Fibroblast of skin of scalp (primary cell): Measurements from ENCODE around the gene CMIP.

Experiments used
- DNase-seq: peaks from one replicate; pipeline ENCODE4 v3.0.0-alpha.2; 2013

The CMIP gene

DNA sequence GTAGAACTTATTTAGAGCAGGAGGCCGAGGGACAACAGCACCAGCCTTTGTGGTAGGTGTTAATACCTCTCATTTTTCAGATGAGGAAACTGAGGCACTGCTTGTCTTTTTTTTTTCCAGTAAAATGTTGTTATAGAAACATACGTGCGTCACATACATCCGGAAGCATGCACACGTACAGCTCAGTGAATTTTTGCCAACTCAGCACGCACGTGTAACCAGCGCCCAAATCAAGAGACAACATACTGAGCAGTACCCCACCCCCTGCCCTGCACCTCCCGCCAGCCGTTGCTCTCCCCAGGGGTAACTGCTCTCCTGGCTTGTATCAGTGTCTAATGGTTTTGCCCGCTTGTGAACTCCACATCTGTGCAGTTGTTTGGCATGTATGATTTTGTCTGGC, 92.0 kb downstream of the CMIP start:
- DNase-seq: no peak

DNA sequence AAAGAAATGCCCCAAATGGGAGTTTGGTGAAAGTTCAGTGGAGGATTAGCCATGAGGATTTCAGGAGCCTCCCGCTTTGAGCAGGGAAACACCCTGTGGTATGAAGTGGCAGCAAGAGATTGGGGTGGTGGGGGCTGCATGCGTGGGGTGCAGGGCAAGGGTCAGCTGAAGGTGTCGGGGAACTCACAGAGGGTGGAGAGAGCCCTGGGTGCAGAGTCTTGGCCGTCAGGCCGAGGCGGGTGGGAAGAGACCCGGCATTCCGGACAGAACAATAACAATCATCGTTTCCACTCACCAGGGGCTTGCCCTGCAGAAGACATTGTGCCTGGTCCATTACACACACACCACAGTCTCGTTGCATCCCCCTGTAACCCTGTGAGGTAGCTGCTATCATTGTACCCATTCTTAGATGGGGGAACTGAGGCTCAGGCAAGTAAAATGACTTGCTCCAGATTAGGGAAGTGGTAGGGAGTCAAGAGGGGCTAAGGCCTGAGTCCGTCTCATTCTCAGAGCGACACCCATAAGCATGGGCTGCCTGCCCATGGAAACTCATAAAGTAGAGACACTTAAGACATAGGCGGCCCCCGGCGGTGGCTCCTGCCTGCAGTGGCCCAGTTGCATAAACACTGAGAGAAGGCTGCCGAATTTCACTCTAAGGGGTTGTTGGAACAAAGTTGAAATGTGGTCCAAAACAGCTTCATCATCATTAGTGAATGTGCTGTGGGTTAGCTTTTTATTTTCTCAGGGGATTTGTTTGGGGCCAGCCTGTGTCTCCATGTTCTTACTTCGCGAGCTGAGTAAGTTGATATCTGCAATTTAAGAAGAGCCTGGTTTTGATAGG, 93.3 kb downstream of the CMIP start:
- peak; percentile 84 for DNase-seq

DNA sequence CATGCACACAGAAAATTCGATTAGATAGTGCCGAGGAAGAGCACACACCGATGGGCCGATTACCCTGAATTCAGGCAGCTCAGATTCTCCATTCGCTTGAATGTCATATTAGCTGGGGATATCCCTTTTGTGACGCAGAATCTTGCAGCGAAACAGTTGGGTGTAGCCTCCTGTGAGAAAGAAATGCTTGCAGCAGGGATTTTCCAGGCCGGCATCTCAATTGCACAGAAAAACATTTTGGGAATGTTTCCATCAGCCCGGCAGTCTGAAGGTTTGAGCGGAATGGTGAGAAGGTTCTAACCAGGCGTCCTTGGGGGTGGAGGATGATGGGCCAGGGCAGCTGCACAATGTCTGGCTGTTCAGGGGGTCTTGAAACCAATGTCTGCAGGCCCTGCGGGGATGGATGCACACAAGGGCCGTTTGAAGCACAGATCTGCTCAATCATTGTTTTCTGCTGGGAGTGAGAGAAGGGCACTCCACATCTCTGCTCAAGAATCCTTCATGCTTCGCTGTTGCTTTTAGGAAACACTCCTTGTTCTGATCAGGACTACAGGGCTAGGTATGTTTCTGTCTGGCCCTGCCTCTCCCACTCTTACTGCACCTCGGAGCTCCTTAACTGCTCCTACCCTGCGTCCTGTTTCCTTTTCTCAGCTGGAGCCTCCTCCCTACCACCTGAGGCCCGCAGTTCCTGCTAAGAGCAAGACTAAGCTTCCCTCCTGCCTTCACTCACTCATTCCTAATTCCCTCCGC, 94.6 kb downstream of the CMIP start:
- DNase-seq: peak; percentile 64

DNA sequence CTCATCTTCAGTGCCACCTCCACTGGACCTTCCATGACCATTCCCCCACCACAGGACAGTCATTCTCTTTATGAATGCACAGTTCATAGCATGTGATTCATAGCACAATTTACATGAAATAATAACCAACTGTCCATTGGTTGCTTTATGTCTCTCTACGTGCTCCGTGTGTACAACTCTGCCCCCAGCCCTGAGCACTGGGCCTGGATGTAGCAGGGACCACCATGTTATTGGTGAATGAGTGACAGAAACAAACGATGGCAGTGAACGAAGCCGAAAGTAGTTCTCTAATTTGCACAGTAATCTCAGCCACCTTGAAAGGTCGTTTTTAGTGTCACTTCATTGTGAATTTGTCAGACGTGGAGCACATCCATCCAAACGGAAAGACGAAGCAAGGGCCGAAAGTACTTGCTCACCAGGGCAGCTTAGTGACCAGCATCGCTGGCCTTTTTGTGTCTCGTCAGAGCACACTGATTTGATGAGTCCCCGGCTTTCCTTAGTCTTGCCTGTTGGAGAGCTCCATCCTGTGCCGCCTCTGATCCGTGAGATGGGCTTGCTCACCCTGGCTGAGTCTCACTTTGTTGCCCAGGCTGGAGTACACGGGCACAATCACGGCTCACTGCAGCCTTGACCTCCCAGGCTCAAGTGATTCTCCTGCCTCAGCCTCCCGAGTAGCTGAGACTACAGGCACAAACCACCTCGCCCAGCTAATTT, 95.3 kb downstream of the CMIP start:
- DNase-seq: no peak

DNA sequence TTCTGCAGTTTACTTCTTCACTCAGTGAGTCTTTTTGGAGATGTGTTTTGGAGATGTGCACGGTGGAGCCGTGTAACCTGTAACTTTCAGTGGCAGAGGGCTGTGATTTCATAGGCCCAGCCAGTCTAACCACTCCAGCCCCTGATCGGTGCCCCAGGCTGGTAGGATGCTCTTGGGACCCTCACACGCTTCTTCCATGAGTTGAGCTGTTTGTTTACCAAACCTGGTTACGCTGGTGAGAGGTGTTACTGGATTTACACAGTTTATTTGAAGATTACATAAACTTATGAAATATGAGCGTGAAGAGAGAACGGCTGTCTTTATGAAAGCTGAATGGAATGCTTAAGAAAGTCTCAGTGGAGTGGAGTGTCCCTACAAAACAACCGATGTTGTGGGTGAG, 96.7 kb downstream of the CMIP start:
- no peak for DNase-seq

DNA sequence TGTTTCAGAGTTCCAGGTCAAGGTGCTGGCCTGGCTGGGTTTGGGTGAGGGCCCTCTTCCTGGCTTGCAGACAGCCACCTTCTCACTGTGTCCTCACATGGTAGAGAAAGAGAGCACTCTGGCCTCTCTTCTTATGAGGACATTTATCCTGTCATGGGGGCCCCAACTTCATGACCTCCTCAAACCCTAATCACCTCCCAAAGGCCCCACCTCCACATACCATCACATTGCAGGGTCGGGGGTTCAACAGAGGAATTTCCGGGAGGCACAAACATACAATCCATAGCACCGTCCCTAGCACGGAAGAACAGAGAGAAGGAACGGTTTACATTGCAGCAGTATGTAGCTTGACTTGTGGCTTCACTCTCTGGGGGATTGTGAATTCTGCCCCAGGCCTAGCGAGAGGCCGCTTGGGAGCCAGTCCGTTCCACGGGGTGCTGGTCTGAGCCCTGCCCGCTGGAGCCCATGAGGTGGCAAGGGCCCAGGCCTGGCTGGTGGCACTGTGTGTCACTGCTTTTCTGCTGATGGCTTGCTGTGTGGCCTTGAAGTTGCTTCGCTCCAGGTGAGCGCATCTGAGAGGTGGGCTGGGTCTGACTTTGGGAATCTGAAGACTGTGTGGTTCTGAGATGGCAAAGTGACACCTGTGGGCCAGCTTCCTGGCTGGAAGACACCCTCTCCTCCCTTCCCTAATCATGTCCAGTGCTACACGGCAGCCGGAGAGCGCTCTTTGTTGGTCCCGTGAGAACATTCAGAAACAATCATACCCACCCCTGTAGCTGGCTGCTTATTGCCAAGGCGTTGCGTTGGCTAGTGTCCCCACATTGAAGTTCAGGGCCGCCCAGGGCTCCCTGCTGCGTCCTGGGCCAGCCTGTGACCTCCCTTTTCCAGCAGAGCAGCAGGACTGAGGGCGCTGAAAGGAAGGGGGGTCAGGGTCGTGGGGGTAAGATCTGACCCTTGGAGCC, 98.3 kb downstream of the CMIP start:
- no peak for DNase-seq

DNA sequence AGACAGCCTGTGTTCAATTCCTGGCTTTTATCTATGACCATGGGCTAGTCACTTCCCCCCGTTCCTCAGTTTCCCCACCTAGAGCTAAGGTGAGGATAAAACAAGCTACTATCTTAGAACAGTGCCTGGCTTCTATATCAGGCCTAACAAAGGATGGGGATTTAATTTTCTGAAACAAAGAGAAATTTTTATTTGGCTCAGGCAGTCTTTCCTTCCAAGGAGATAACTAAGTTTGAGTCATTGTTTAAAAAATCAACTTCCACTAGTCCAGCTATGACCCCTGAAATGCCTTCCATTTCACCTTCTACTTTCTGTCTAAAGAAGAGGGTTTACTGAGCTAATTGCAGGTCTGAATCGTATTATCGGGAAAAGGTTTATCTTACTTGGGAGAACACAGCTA, 99.0 kb downstream of the CMIP start:
- DNase-seq: no peak

DNA sequence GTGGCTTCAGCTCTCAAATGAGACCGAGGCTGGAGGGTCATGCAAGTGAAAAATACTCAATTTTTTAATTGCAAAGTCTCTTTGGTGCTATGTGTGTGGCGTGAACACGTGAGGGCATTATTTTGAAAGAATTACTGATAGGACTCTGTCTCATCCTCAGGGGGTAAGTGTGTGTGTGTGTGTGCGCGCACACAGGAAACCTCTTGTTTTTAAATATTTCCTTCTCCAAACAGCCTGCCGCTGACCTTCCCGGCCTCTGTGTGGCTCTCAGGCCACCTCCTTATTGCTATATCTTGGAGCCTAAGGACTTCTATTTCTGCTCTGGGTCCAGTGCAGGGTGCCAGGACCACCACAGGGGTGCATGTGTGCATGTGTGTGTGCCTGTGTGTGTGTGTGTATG, 99.7 kb downstream of the CMIP start:
- no peak for DNase-seq

DNA sequence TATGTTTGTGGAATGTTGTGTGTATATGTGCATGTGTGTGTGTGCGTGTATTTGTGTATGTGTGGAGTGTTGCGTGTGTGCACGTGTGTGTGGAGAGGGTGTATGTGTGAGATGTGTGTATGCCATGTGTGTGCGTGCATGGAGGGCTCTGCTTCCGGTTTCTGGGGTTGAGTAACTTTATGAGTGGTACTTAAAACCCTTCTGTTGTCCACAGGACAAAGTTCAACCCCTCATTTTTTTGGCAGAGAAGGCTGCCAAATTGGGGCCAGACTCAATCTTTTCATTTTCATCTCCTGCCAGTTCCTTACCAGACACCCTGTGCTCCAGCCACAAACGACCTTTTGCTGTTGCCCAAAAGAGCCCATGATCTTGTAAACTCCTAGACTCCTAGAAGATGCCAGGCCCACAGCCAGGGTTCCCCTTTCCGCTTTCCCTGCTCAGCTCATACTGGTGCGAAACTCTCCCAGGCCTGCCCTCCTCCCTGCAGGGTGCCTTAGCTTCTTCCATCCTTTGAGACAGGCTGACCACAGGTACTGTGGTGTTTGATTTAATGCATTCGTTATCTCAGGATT, 100.2 kb downstream of the CMIP start:
- DNase-seq: no peak

DNA sequence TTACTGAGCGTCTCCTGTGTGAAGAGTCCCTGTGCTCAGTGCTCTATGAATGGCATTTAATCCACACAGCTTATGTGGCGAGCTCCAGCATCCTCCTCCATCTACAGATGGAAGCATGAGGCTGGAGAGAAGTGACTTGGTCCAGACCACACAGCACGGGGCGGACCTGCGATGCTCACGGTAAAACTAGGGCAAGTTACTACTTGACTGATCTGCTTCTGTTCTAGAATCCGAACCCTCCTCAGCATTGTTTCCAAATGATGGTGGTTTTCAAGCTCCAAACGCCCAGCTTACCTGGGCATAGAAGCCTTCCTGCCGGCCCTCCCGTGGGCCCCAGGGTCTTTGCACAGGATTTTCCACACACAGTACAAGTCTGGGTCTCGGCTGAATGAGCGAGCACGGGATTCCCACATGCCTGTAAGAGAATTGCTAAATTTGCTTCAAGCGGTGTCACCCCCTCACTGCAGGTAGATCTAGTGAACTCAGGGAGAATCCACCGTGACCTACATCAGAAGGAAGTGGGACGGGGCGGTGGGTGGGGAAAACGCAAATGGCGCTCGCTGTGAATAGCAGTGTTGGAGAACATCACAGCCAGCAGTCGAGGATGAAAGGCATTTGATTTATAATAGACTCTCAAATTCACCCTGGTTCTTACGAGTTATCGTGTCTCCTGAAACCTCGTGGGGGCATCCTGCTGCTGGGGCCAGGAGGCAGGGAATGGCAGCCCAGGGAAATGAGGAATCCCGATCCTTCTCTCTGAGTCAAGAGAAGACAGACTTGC, 101.1 kb downstream of the CMIP start:
- DNase-seq: no peak

DNA sequence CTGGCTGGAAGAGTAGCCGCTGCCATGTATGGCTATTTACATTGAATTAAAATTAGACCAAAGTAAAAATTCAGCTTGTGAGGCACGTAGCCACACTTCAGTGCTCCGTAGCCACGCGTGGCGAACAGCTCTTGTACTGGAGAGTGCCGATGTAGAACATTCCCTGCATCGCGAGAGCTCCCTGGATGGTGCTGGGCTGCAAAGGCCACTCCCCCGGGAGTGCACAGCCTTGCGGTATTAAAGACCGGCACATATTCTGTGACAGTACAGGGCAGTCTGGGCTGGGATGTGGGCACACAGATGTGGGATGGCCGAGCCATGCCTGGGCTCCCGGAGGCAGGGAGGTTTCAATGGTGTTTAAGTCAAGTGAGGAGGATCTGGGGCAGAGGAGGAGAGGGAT, 102.2 kb downstream of the CMIP start:
- no peak for DNase-seq

DNA sequence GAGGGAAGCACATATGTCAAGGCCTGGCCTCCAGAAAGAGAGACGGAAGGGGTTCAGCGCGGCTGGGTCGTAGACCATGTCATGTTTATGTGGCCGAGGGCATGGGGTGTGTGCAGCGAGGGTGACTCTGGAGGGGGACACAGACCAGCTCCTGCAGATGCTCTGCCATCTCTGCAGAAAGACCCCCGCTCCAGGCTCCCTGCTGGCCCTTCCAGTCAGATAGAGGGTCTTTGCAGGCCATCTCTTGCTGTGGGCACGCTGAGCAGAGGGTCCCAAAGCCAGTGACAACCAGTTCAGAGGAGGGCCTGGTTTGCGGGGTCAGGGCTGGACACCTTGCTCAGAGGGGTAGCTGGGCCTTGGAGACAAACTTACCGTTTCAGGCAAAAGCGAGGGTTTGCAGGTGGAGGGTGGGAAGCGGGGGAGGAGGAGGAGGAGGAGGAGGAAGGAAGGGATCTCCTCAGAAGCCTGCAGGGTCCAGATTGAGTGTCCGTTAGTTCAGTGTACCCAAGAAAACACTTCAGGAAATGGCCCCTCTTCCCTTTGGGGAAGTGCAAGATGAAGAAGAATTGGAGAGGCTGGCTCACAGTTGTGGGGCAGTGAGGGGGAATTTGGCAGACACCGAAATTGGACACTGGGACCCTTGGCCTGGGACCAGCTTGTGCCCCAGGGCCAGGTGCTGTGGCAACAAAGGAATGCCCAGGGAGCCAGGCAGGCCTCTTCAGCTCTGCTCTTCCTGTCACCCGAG, 102.8 kb downstream of the CMIP start:
- no peak for DNase-seq

DNA sequence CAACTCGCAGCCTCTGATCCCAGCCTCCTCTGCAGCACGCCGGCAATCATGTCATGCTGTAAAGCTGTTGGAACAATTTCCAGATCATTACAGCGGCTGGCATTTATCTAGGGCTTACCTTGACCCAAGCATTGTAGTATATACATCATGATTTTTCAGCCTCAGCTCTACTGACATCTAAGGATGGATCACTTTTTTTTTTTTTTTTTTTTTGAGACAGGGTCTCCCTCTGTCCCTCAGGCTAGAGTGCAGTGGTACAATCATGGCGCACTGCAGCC, 103.3 kb downstream of the CMIP start:
- no peak for DNase-seq

DNA sequence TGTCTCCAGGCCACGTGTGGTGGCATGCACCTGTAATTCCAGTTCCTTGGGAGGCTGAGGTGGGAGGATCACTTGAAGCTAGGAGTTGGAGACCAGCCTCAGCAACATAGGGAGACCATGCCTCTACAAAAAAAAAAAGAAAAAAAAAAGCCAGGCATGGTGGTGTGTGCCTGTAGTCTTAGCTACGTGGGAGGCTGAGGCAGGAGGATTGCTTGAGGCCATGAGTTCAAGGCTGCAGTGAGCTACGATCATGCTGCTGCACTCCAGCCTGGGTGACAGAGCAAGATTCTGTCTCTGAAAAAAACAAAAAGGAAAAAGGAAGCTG, 103.9 kb downstream of the CMIP start:
- no peak for DNase-seq

DNA sequence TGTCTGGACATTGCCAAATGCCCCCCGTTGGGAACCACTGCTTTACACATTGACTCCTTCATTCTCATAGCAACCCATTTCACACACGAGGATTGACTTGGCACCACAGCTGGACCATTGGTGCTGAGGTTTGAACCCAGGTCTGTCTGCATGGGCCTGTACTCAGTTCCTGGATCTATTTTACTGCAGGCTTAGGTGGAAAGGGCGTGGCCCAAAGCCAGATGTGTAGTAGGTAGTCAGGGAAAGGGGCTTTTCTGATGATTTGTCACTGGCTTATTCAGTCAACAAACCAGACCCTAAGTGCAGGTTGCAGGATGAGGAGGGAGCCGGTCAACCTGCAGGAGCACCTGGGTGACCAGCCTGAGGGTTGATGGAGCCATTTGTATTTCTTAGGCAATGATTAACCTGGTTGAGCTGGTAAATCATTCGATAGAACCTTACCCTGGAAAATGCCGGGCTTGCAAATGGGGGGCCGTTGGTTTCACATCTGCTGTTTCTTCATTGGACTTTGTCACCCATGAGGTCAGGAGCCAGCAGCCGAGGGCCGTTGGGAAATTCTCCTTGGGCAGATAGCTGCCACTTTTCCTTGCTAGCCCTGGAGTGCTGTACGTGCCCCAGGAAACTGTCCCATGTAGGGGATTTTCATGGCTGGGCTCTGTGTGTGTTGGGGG, 104.4 kb downstream of the CMIP start:
- DNase-seq: no peak

DNA sequence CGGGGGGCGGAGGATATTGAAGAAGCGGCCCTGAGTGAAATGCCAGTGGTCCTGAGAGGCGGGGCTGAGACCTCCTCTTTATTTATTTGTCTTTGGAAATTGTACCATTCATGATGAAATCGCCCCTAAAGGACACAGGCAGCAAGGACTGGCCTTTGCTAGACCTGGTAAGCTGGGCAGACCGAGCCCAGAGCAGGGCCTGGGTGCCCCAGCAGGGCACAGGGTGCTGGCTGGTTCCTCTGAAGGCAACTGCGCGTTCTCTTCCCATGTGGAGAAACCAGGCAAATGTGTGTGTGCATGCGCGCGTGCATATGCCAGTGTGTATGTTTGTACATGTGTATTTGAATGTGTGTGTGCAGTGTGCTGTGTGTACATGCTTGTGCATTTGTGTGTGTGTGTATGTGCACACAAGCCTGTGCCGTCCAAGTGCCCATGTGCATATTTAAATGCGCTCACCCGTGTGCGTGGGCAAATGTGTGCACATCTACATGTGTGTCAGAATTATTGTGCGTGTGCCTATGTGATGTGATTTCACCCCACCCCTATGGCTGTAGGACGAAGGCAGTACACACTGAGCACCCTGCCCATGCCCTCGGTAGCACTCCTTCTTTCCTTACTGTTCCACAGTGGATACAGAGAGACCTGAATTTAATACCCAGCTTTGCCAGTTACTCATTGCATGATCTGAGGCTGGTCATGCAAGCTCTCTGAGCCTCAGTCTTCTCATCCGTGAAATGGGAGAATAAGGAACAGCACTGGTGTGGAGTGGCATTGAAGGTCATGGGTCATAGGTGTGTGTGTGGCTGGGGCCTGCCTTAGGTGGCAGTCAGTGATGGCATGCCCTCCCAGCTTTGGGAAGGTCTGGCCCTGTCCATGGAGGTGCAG, 105.2 kb downstream of the CMIP start:
- no peak for DNase-seq

DNA sequence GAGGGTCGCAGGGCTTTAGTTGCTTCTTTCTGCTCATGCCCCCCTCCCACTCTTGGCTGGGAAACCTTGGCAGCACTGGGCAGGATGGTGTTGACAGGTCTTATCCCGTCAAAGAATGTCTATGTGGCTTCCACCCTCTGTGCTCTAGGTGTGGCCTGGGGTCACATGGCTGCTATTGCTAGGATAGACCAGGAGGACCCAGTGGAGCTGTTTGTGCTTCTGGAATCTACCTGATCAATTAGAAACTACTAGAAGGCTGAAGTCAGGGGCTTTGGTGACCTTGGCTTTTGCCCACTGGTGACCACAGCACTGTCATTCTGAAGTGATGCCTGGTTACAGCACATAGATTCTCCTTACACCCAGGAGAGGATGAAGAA, 105.8 kb downstream of the CMIP start:
- DNase-seq: no peak

DNA sequence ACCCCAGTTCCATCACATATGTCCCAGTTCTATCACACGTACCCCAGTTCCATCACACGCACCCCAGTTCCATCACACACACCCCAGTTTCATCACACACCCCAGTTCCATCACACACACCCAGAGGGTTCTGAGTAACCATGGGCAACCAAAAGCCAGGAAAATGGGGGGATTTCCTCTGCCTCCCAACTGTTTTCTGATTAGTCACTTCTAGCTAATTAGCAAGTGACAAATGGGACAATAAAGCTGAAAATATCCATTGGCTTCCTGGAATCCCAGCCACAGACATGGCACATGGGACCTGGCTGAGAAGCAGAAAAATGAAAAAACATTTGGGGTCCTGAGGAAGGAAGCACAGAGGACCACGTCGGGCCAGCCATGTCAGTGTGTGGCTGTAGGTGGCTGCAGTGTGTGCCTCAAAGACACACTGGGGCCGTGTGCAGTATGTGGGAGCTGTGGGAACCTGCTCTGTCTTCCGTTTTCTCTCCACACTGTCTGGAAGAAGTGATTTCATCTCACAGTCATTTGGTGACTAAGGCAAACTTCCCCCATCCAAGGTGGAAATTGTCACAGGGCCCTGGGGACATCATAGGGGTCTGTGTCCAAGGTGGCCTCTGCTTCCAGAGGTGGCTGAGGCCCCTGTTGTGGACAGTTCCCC, 106.7 kb downstream of the CMIP start:
- peak; percentile 66 for DNase-seq
